NCI-H1105 treated with DMSO at 0.1 percent for 48 hours (cell line): ENCODE measurements around the gene MAP4K4.
"Not testable (repeated sequence)": the region's sequence is repeated elsewhere in the genome, so short reads cannot be mapped to it uniquely, and the experiment has no call there.

Experiments
- DNase-seq: peaks from one replicate; lab custom pipeline; 2025; lab: John Stamatoyannopoulos, UW

Gene MAP4K4

GRCh38 chr2:101912545-101912944, 215.0 kb downstream of the MAP4K4 start:
- DNase-seq = no peak

- no peak for DNase-seq
These were observed 223.9 kb downstream of the MAP4K4 start for GRCh38 chr2:101921319-101921952.

- no peak for DNase-seq
These were observed 224.4 kb downstream of the MAP4K4 start for GRCh38 chr2:101921953-101922325.

- DNase-seq = not testable (repeated sequence)
These were observed 226.8 kb downstream of the MAP4K4 start for GRCh38 chr2:101924311-101924710.

- DNase-seq = peak; percentile 14
These were observed 232.5 kb downstream of the MAP4K4 start for GRCh38 chr2:101930019-101930418.

- no peak for DNase-seq
These were observed 233.3 kb downstream of the MAP4K4 start for GRCh38 chr2:101930847-101931246.

- no peak for DNase-seq
These were observed 233.9 kb downstream of the MAP4K4 start for GRCh38 chr2:101931402-101931801.

- peak; percentile 0 for DNase-seq
These were observed 238.3 kb downstream of the MAP4K4 start for GRCh38 chr2:101935764-101936163.

- DNase-seq = no peak
These were observed 245.3 kb downstream of the MAP4K4 start for GRCh38 chr2:101942851-101943250.
